ENCODE measurements around the gene TPO. TPM values are rescaled to one million over a fixed set of nuclear protein-coding genes. Genes with fewer than 3 reads are reported as not detected.

TPO gene
- polyA plus RNA-seq, 3 donors: not detected

GRCh38 chr2:1405124-1405523, 8.1 kb upstream of the TPO start:
- peaks cover 15% of the 10 kb centered on the region in 3 donors for H3K27me3 Mint-ChIP-seq (ENCODE audit: low read depth in 3 of 3)
- no peak for TF ChIP-seq CTCF (IDR thresholded peaks at IDR 0.05)
- peaks cover 0 to 12% of the 10 kb centered on the region in 2 donors for H3K9me3 ChIP-seq (replicated peaks in 1 of 2; ENCODE audit: control insufficient read depth in 1 of 2, insufficient read depth in 1 of 2, low read length in 2 of 2)
- peaks cover 10% of the 10 kb centered on the region for H3K4me1 Mint-ChIP-seq
- no peaks in the 10 kb centered on the region for H3K36me3 ChIP-seq (replicated peaks in 1 of 2; ENCODE audit: control insufficient read depth in 1 of 2, insufficient read depth in 2 of 2, low read length in 2 of 2)
- H3K4me2 ChIP-seq (replicated peaks; ENCODE audit: extremely low read depth, low read length, poor library complexity, severe bottlenecking): no peak overlapping the region
- no peak overlapping the region for H3K4me3 ChIP-seq (replicated peaks in 1 of 3; ENCODE audit: low read depth in 2 of 3, low read length in 3 of 3)
- H3K79me2 ChIP-seq (ENCODE audit: insufficient read depth, low read length): no peaks in the 10 kb centered on the region
- H2AFZ ChIP-seq (ENCODE audit: insufficient read depth, low read depth, low read length, poor library complexity, severe bottlenecking): no peak overlapping the region
- peaks cover 3 to 23% (median 5%) of the 10 kb centered on the region in 7 donors for H3K9me3 Mint-ChIP-seq
- H3K27me3 ChIP-seq (ENCODE audit: control insufficient read depth in 2 of 2, insufficient read depth in 2 of 2, low read length in 2 of 2): no peaks in the 10 kb centered on the region
- peak overlapping the region in 1 of 7 donors; percentile 7 for H3K27ac Mint-ChIP-seq
- H4K20me1 ChIP-seq (ENCODE audit: insufficient read depth, low read length): no peaks in the 10 kb centered on the region
- no peak overlapping the region for H3K27ac ChIP-seq (ENCODE audit: low read depth in 1 of 2, low read length in 2 of 2)
- peak overlapping the region in 1 of 2 donors; percentile 3 for H3K4me3 Mint-ChIP-seq
- WGBS (ENCODE audit: insufficient coverage): 79% methylated on average over 1 of the region's 1 CpG
- DNase-seq: no peak
- no peaks in the 10 kb centered on the region for H3K36me3 Mint-ChIP-seq
- no peak overlapping the region for H3K9ac ChIP-seq (ENCODE audit: insufficient read depth, low read length, poor library complexity, severe bottlenecking)
- no peaks in the 10 kb centered on the region for H3K4me1 ChIP-seq (ENCODE audit: control insufficient read depth in 1 of 2, insufficient read depth in 2 of 2, low read length in 2 of 2)
- intact Hi-C loops (cut with micrococcal nuclease): no loop called here

- intact Hi-C loops (cut with micrococcal nuclease): no loop called here
- no peaks in the 10 kb centered on the region for H3K4me1 ChIP-seq (ENCODE audit: control insufficient read depth in 1 of 2, insufficient read depth in 2 of 2, low read length in 2 of 2)
- no peak overlapping the region for H3K27ac Mint-ChIP-seq
Observed at GRCh38 chr2:1405967-1406366, 7.3 kb upstream of the TPO start.

More at GRCh38 chr2:1405967-1406366, 7.3 kb upstream of the TPO start:
- H3K79me2 ChIP-seq (ENCODE audit: insufficient read depth, low read length): no peaks in the 10 kb centered on the region
- no peaks in the 10 kb centered on the region for H3K36me3 ChIP-seq (replicated peaks in 1 of 2; ENCODE audit: control insufficient read depth in 1 of 2, insufficient read depth in 2 of 2, low read length in 2 of 2)
- peaks cover 3 to 21% (median 5%) of the 10 kb centered on the region in 7 donors for H3K9me3 Mint-ChIP-seq
- H3K4me2 ChIP-seq (replicated peaks; ENCODE audit: extremely low read depth, low read length, poor library complexity, severe bottlenecking): no peak overlapping the region
- no peaks in the 10 kb centered on the region for H3K36me3 Mint-ChIP-seq
- DNase-seq: no peak
- H3K27me3 ChIP-seq (ENCODE audit: control insufficient read depth in 2 of 2, insufficient read depth in 2 of 2, low read length in 2 of 2): no peaks in the 10 kb centered on the region
- no peak overlapping the region for H3K4me3 Mint-ChIP-seq
- no peaks in the 10 kb centered on the region for H4K20me1 ChIP-seq (ENCODE audit: insufficient read depth, low read length)
- H3K27me3 Mint-ChIP-seq (ENCODE audit: low read depth in 3 of 3): peaks cover 13 to 15% (median 14%) of the 10 kb centered on the region in 3 donors
- H2AFZ ChIP-seq (ENCODE audit: insufficient read depth, low read depth, low read length, poor library complexity, severe bottlenecking): no peak overlapping the region
- no peak overlapping the region for H3K9ac ChIP-seq (ENCODE audit: insufficient read depth, low read length, poor library complexity, severe bottlenecking)
- WGBS (ENCODE audit: insufficient coverage): no CpG with 5 or more reads among the region's 3 CpGs
- H3K4me1 Mint-ChIP-seq: peaks cover 8% of the 10 kb centered on the region
- H3K9me3 ChIP-seq (replicated peaks in 1 of 2; ENCODE audit: control insufficient read depth in 1 of 2, insufficient read depth in 1 of 2, low read length in 2 of 2): peaks cover 0 to 12% of the 10 kb centered on the region in 2 donors
- no peak overlapping the region for H3K4me3 ChIP-seq (replicated peaks in 1 of 3; ENCODE audit: low read depth in 2 of 3, low read length in 3 of 3)
- TF ChIP-seq CTCF (IDR thresholded peaks at IDR 0.05): no peak
- no peak overlapping the region for H3K27ac ChIP-seq (ENCODE audit: low read depth in 1 of 2, low read length in 2 of 2)

Measured in CD14-positive monocyte (primary cell).